Ishikawa (cell line): ENCODE data around the gene SLC9A1.

Experiments used
- CEBPB ChIP-seq: IDR thresholded peaks from 2 replicates; pipeline ENCODE4 v1.6.1; 2012
- CREB1 ChIP-seq: IDR thresholded peaks from 2 replicates; pipeline ENCODE4 v1.6.1; 2012; ENCODE audit warnings: low read depth
- EP300 ChIP-seq: IDR thresholded peaks from 2 replicates; pipeline ENCODE4 v1.6.1; 2012; ENCODE audit warnings: borderline replicate concordance
- FOXM1 ChIP-seq: IDR thresholded peaks from 2 replicates; pipeline ENCODE4 v1.6.1; 2012; ENCODE audit warnings: low read depth, borderline replicate concordance
- MAX ChIP-seq: IDR thresholded peaks from 2 replicates; pipeline ENCODE4 v1.6.1; 2012
- RAD21 ChIP-seq: IDR thresholded peaks from 2 replicates; pipeline ENCODE4 v1.6.1; 2012; ENCODE audit warnings: low read depth
- REST ChIP-seq: IDR thresholded peaks from 2 replicates; pipeline ENCODE4 v1.6.1; 2012; ENCODE audit warnings: low read depth, mild to moderate bottlenecking
- TAF1 ChIP-seq: IDR thresholded peaks from 2 replicates; pipeline ENCODE4 v1.6.1; 2012; ENCODE audit warnings: low read depth, mild to moderate bottlenecking
- TCF12 ChIP-seq: IDR thresholded peaks from 2 replicates; pipeline ENCODE4 v1.6.1; 2012; ENCODE audit warnings: low read depth
- TEAD4 ChIP-seq: IDR thresholded peaks from 2 replicates; pipeline ENCODE4 v1.6.1; 2012
- USF1 ChIP-seq: IDR thresholded peaks from 2 replicates; pipeline ENCODE4 v1.6.1; 2012
- YY1 ChIP-seq: IDR thresholded peaks from 2 replicates; pipeline ENCODE4 v1.6.1; 2012; ENCODE audit warnings: low read depth
- ZBTB7A ChIP-seq: IDR thresholded peaks from 2 replicates; pipeline ENCODE4 v1.6.1; 2012; ENCODE audit warnings: low read depth

GRCh38 chr1:27145934-27146354 is 9.0 kb downstream of the SLC9A1 start:
- TF ChIP-seq CREB1 (no peak), EP300 (no peak), TAF1 (no peak), YY1 (no peak), REST (no peak), TCF12 (no peak), RAD21 (no peak), FOXM1 (no peak), ZBTB7A (no peak), USF1 (no peak), TEAD4 (no peak), CEBPB (no peak), MAX (no peak)
